HCT116 (cell line): ENCODE data around the gene STX1A.

Source experiments
- EGR1 ChIP-seq: IDR thresholded peaks from 2 replicates; pipeline ENCODE4 v1.6.1; 2012; ENCODE audit warnings: low read depth
- MAX ChIP-seq: IDR thresholded peaks from 2 replicates; pipeline ENCODE4 v1.6.1; 2012
- POLR2A ChIP-seq: IDR thresholded peaks from 2 replicates; pipeline ENCODE4 v1.7.0; 2011; ENCODE audit warnings: borderline replicate concordance; ENCODE audit not compliant: insufficient read depth, insufficient read length; ENCODE audit errors: extremely low read depth
- POLR2AphosphoS5 ChIP-seq: IDR thresholded peaks from 2 replicates; pipeline ENCODE4 v1.6.1; 2011; ENCODE audit warnings: mild to moderate bottlenecking, low read depth, low read length, moderate library complexity
- RAD21 ChIP-seq: IDR thresholded peaks from 2 replicates; pipeline ENCODE4 v1.6.1; 2012; ENCODE audit warnings: low read depth, mild to moderate bottlenecking
- REST ChIP-seq: IDR thresholded peaks from 2 replicates; pipeline ENCODE4 v1.6.1; 2012; ENCODE audit warnings: low read depth
- YY1 ChIP-seq: IDR thresholded peaks from 2 replicates; pipeline ENCODE4 v1.6.1; 2011; ENCODE audit warnings: low read length, low read depth, moderate library complexity, mild to moderate bottlenecking; ENCODE audit not compliant: insufficient replicate concordance; ENCODE audit errors: extremely low read depth
- TF ChIP-seq, protein P1 (sequence below), 3 experiments: fragments of 200-600 bp in 1 of 3; sonication (generic) in 1 of 3; IDR thresholded peaks in 2 of 3; conservative IDR thresholded peaks in 1 of 3; 2 replicates each; pipeline ENCODE4 v1.5.1; 2012 to 2017; ENCODE audit warnings: low read depth in 2 of 3, low read length in 2 of 3, antibody characterized with exemption in 1 of 3, borderline replicate concordance in 1 of 3, control low read depth in 1 of 3, mild to moderate bottlenecking in 1 of 3, mixed read lengths in 1 of 3, mixed run types in 1 of 3, moderate library complexity in 1 of 3; ENCODE audit not compliant: insufficient read depth in 1 of 3

GRCh38 chr7:73742753-73743641, 23.5 kb upstream of the STX1A start:
- TF ChIP-seq, protein P1, sequence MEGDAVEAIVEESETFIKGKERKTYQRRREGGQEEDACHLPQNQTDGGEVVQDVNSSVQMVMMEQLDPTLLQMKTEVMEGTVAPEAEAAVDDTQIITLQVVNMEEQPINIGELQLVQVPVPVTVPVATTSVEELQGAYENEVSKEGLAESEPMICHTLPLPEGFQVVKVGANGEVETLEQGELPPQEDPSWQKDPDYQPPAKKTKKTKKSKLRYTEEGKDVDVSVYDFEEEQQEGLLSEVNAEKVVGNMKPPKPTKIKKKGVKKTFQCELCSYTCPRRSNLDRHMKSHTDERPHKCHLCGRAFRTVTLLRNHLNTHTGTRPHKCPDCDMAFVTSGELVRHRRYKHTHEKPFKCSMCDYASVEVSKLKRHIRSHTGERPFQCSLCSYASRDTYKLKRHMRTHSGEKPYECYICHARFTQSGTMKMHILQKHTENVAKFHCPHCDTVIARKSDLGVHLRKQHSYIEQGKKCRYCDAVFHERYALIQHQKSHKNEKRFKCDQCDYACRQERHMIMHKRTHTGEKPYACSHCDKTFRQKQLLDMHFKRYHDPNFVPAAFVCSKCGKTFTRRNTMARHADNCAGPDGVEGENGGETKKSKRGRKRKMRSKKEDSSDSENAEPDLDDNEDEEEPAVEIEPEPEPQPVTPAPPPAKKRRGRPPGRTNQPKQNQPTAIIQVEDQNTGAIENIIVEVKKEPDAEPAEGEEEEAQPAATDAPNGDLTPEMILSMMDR (IDR thresholded peaks at IDR 0.05 in 2 of 3, conservative IDR thresholded peaks at IDR 0.05 in 1 of 3; ENCODE audit: borderline replicate concordance in 1 of 3, insufficient read depth in 1 of 3, low read depth in 2 of 3, low read length in 2 of 3) = peak in 2 of 3 experiments; percentile 7 to 13; a peak in 1 of 6 replicates
- no peak for TF ChIP-seq RAD21
- no peak for TF ChIP-seq REST
- TF ChIP-seq POLR2AphosphoS5 = peak; percentile 77
- TF ChIP-seq EGR1 = no peak
- no peak for TF ChIP-seq POLR2A
- TF ChIP-seq MAX = no peak
- peak; percentile 71 for TF ChIP-seq YY1
